Measurements from ENCODE around the gene ULBP2.
A peak's percentile ranks its signal among the peaks of the same experiment; 100 is the strongest.
"Not testable (repeated sequence)": the region's sequence is repeated elsewhere in the genome, so short reads cannot be mapped to it uniquely, and the experiment has no call there.

ULBP2 gene

DNA sequence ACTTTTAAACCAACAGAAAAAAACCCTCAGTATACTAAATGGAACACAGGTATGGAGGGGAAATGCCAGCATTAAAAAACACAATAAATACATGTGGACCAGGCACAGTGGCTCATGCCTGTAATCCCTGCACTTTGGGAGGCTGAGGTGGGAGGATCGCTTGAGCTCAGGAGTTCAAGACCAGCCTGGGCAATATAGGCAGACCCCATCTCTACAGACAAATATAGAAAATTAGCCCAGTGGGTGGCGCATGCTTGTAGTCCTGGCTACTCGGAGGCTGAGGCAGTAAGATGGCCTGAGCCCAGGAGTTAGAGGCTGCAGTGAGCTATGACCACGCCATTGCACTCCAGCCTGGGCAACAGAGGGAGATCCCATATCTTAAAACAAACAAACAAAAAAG lies 18.0 kb downstream of the ULBP2 start:
- H3K27me3 ChIP-seq (ENCODE audit: control insufficient read depth in 3 of 3, insufficient read depth in 3 of 3, low read depth in 1 of 3, low read length in 3 of 3) = peaks cover 12 to 96% (median 54%) of the 10 kb centered on the region in 3 experiments
- H2AK5ac ChIP-seq (ENCODE audit: low read depth, low read length); H3K9ac ChIP-seq (ENCODE audit: low read depth, low read length, poor library complexity); H3K4ac ChIP-seq (ENCODE audit: low read length); DNase-seq (ENCODE audit: low spot score); H3K4me2 ChIP-seq (ENCODE audit: insufficient read depth, low read length, poor library complexity, severe bottlenecking); H3K27ac ChIP-seq (replicated peaks; ENCODE audit: low read length); H2BK15ac ChIP-seq (ENCODE audit: low read length); H3K23ac ChIP-seq (ENCODE audit: low read depth, low read length, poor library complexity); H3K9me3 ChIP-seq (replicated peaks in 1 of 2; ENCODE audit: control insufficient read depth in 2 of 2, insufficient read depth in 1 of 2, low read depth in 1 of 2, low read length in 2 of 2); H2BK5ac ChIP-seq (ENCODE audit: low read length); H3K4me1 ChIP-seq (ENCODE audit: control insufficient read depth in 2 of 2, insufficient read depth in 1 of 2, low read depth in 1 of 2, low read length in 2 of 2); H3K4me3 ChIP-seq (ENCODE audit: low read length in 2 of 2); H2BK12ac ChIP-seq (ENCODE audit: low read length); H2AFZ ChIP-seq (ENCODE audit: low read length); H3K36me3 ChIP-seq (replicated peaks in 1 of 2; ENCODE audit: control insufficient read depth in 2 of 2, insufficient read depth in 2 of 2, low read length in 2 of 2); H3K79me1 ChIP-seq (ENCODE audit: low read depth, low read length); H2BK120ac ChIP-seq (ENCODE audit: low read depth, low read length); H4K91ac ChIP-seq (ENCODE audit: low read depth, low read length, poor library complexity); H4K8ac ChIP-seq (ENCODE audit: low read depth, low read length); H3K14ac ChIP-seq (ENCODE audit: low read length); H3K18ac ChIP-seq (ENCODE audit: low read length): not testable (repeated sequence)
- WGBS, 2 donors (ENCODE audit: extremely low coverage in 2 of 2, insufficient read length in 2 of 2, insufficient replicate concordance in 1 of 2) = no CpG with 5 or more reads among the region's 4 CpGs

DNA sequence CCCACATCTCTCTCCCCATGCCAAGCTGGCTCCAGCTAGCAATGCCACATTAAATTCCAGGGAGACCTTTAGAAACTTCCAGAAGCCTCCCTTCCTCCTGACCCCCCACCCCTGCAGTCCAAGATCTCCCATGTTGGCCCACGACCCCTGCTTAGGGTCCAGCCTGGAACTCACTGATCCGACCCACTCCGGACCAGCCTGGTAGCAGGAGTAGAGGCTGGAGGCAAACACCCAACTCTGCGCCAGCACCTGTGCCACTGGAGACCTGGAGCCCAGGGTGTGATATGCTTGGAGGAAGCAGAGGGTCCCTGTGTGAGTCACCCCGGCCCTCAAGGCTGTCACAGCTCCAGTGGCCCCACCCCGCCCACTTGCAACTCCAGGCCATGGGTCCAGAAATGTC lies 18.7 kb downstream of the ULBP2 start:
- Histone ChIP-seq H3K4ac (ENCODE audit: low read length) (no peak overlapping the region), H3K18ac (ENCODE audit: low read length) (no peak overlapping the region), H3K79me1 (ENCODE audit: low read depth, low read length) (no peaks in the 10 kb centered on the region), H3K9me3 (replicated peaks in 1 of 2; ENCODE audit: control insufficient read depth in 2 of 2, insufficient read depth in 1 of 2, low read depth in 1 of 2, low read length in 2 of 2) (no peaks in the 10 kb centered on the region), H4K8ac (ENCODE audit: low read depth, low read length) (no peak overlapping the region), H2BK15ac (ENCODE audit: low read length) (no peak overlapping the region), H3K23ac (ENCODE audit: low read depth, low read length, poor library complexity) (no peak overlapping the region), H3K4me1 (ENCODE audit: control insufficient read depth in 2 of 2, insufficient read depth in 1 of 2, low read depth in 1 of 2, low read length in 2 of 2) (peaks cover 6 to 9% of the 10 kb centered on the region in 2 donors), H2BK12ac (ENCODE audit: low read length) (no peak overlapping the region), H2BK5ac (ENCODE audit: low read length) (no peak overlapping the region), H2AFZ (ENCODE audit: low read length) (no peak overlapping the region), H2AK5ac (ENCODE audit: low read depth, low read length) (no peak overlapping the region), H3K9ac (ENCODE audit: low read depth, low read length, poor library complexity) (no peak overlapping the region), H2BK120ac (ENCODE audit: low read depth, low read length) (no peak overlapping the region), H3K27me3 (ENCODE audit: control insufficient read depth in 3 of 3, insufficient read depth in 3 of 3, low read depth in 1 of 3, low read length in 3 of 3) (peaks cover 12 to 96% (median 56%) of the 10 kb centered on the region in 3 experiments), H4K91ac (ENCODE audit: low read depth, low read length, poor library complexity) (no peak overlapping the region), H3K4me3 (ENCODE audit: low read length in 2 of 2) (no peak overlapping the region), H3K14ac (ENCODE audit: low read length) (no peak overlapping the region), H3K36me3 (replicated peaks in 1 of 2; ENCODE audit: control insufficient read depth in 2 of 2, insufficient read depth in 2 of 2, low read length in 2 of 2) (no peaks in the 10 kb centered on the region), H3K27ac (replicated peaks; ENCODE audit: low read length) (no peak overlapping the region), H3K4me2 (ENCODE audit: insufficient read depth, low read length, poor library complexity, severe bottlenecking) (no peak overlapping the region)
- WGBS, 2 donors (ENCODE audit: extremely low coverage in 2 of 2, insufficient read length in 2 of 2, insufficient replicate concordance in 1 of 2) = no CpG with 5 or more reads among the region's 6 CpGs
- no peak for DNase-seq (ENCODE audit: low spot score)

DNA sequence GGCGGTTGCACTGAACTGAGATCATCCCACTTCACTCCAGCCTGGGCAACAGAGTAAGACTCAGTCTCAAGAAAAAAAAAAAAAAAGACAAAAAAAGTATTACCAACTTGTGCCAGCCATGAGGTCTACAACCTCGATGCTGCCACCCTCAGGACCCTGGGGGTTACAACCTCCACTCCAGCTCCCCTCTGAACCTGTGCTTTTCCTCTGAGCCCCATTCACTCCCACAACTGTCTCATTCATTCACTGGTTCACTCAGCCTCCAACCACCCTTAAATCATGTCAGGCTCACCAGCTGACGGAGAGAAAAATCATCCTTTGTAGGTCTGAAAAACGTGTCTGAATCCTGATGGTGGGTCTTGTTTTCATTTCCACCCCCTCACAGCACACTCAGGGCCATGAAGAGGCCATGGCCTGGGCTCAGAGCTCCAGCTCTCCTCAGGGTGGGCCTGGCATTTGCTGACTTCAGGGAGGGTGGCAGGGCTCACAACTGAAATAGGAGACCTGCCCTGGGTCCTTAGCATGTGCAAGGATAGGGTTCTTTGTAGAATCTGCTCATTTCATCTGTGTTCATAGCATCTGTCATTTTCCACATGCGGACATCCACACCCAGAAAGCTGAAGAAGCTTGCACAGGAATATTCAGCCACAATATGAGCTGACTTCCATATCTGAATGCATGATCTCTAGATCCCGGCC lies 20.1 kb downstream of the ULBP2 start:
- Histone ChIP-seq H3K14ac (ENCODE audit: low read length) (no peak overlapping the region), H2BK120ac (ENCODE audit: low read depth, low read length) (no peak overlapping the region), H3K4me2 (ENCODE audit: insufficient read depth, low read length, poor library complexity, severe bottlenecking) (no peak overlapping the region), H3K4ac (ENCODE audit: low read length) (no peak overlapping the region), H3K4me3 (ENCODE audit: low read length in 2 of 2) (no peak overlapping the region), H3K4me1 (ENCODE audit: control insufficient read depth in 2 of 2, insufficient read depth in 1 of 2, low read depth in 1 of 2, low read length in 2 of 2) (peaks cover 8 to 10% of the 10 kb centered on the region in 2 donors), H3K27me3 (ENCODE audit: control insufficient read depth in 3 of 3, insufficient read depth in 3 of 3, low read depth in 1 of 3, low read length in 3 of 3) (peaks cover 15 to 95% (median 56%) of the 10 kb centered on the region in 3 experiments), H2AFZ (ENCODE audit: low read length) (no peak overlapping the region), H2BK15ac (ENCODE audit: low read length) (no peak overlapping the region), H3K79me1 (ENCODE audit: low read depth, low read length) (no peaks in the 10 kb centered on the region), H3K9ac (ENCODE audit: low read depth, low read length, poor library complexity) (no peak overlapping the region), H2BK5ac (ENCODE audit: low read length) (no peak overlapping the region), H2BK12ac (ENCODE audit: low read length) (no peak overlapping the region), H4K8ac (ENCODE audit: low read depth, low read length) (no peak overlapping the region), H2AK5ac (ENCODE audit: low read depth, low read length) (no peak overlapping the region), H3K36me3 (replicated peaks in 1 of 2; ENCODE audit: control insufficient read depth in 2 of 2, insufficient read depth in 2 of 2, low read length in 2 of 2) (no peaks in the 10 kb centered on the region), H3K18ac (ENCODE audit: low read length) (no peak overlapping the region), H3K9me3 (replicated peaks in 1 of 2; ENCODE audit: control insufficient read depth in 2 of 2, insufficient read depth in 1 of 2, low read depth in 1 of 2, low read length in 2 of 2) (no peaks in the 10 kb centered on the region), H3K23ac (ENCODE audit: low read depth, low read length, poor library complexity) (no peak overlapping the region), H4K91ac (ENCODE audit: low read depth, low read length, poor library complexity) (no peak overlapping the region), H3K27ac (replicated peaks; ENCODE audit: low read length) (no peak overlapping the region)
- no CpG with 5 or more reads among the region's 6 CpGs for WGBS, 2 donors (ENCODE audit: extremely low coverage in 2 of 2, insufficient read length in 2 of 2, insufficient replicate concordance in 1 of 2)
- no peak for DNase-seq (ENCODE audit: low spot score)

DNA sequence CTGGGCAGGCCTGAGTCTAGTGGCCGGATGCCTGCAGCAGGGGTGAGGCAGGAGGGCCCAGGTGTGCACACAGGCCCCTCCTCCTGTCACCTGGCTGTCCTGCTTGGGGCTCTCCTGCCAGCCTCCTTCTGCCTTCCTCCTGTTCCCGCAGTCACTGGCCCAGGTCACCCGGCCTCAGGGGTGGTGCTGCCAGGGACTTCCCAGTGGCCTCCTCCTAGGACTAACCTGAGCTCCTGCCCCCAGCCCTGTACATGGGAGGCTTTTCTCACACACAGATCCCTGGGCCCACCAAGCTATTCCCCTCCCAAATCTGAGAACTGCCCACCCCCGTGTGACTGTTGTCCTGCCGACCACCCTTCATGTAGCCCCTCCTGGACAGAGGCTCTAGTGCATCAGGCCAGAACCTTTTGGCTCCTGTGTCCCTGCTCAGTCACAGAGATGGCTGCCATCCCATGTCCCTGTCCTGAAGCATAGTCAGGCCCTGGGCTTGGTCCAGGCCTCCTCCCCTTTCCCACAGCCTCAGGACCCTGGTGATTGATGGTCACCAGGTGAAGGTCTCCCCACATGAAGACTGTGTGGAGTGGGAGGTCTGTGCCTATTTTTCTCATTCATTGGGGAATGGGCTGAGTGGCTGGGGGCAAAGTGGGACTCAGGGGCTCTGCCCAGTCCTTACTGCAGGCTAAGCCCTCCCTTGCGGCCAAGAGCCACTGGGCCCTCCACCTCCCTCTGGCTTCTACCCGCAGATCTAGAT lies 20.8 kb downstream of the ULBP2 start:
- no peaks in the 10 kb centered on the region for H3K36me3 ChIP-seq (replicated peaks in 1 of 2; ENCODE audit: control insufficient read depth in 2 of 2, insufficient read depth in 2 of 2, low read length in 2 of 2)
- no peak for DNase-seq (ENCODE audit: low spot score)
- no peak overlapping the region for H3K14ac ChIP-seq (ENCODE audit: low read length)
- H2AK5ac ChIP-seq (ENCODE audit: low read depth, low read length) = peak overlapping the region; percentile 67
- no peak overlapping the region for H4K8ac ChIP-seq (ENCODE audit: low read depth, low read length)
- peak overlapping the region; percentile 96 for H2AFZ ChIP-seq (ENCODE audit: low read length)
- no peak overlapping the region for H3K23ac ChIP-seq (ENCODE audit: low read depth, low read length, poor library complexity)
- H3K4me1 ChIP-seq (ENCODE audit: control insufficient read depth in 2 of 2, insufficient read depth in 1 of 2, low read depth in 1 of 2, low read length in 2 of 2) = peaks cover 8 to 10% of the 10 kb centered on the region in 2 donors
- H2BK120ac ChIP-seq (ENCODE audit: low read depth, low read length) = no peak overlapping the region
- H3K9me3 ChIP-seq (replicated peaks in 1 of 2; ENCODE audit: control insufficient read depth in 2 of 2, insufficient read depth in 1 of 2, low read depth in 1 of 2, low read length in 2 of 2) = no peaks in the 10 kb centered on the region
- no peak overlapping the region for H4K91ac ChIP-seq (ENCODE audit: low read depth, low read length, poor library complexity)
- H3K4me3 ChIP-seq (ENCODE audit: low read length in 2 of 2) = peak overlapping the region; percentile 45 to 50
- peaks cover 15 to 95% (median 59%) of the 10 kb centered on the region in 3 experiments for H3K27me3 ChIP-seq (ENCODE audit: control insufficient read depth in 3 of 3, insufficient read depth in 3 of 3, low read depth in 1 of 3, low read length in 3 of 3)
- H3K18ac ChIP-seq (ENCODE audit: low read length) = peak overlapping the region; percentile 66
- H2BK12ac ChIP-seq (ENCODE audit: low read length) = peak overlapping the region; percentile 4
- H2BK5ac ChIP-seq (ENCODE audit: low read length) = no peak overlapping the region
- H2BK15ac ChIP-seq (ENCODE audit: low read length) = peak overlapping the region; percentile 84
- H3K4me2 ChIP-seq (ENCODE audit: insufficient read depth, low read length, poor library complexity, severe bottlenecking) = no peak overlapping the region
- no peak overlapping the region for H3K4ac ChIP-seq (ENCODE audit: low read length)
- H3K9ac ChIP-seq (ENCODE audit: low read depth, low read length, poor library complexity) = no peak overlapping the region
- no peaks in the 10 kb centered on the region for H3K79me1 ChIP-seq (ENCODE audit: low read depth, low read length)
- no CpG with 5 or more reads among the region's 7 CpGs for whole genome bisulfite sequencing, 2 donors (ENCODE audit: extremely low coverage in 2 of 2, insufficient read length in 2 of 2, insufficient replicate concordance in 1 of 2)
- no peak overlapping the region for H3K27ac ChIP-seq (replicated peaks; ENCODE audit: low read length)
